Thyroid gland (tissue), 4 donors: ENCODE measurements around the gene APCDD1L.

Experiments used
- POLR2A ChIP-seq, 2 donors: fragments of 450-650 bp; IDR thresholded peaks; one replicate each; pipeline ENCODE4 v1.6.1; 2017; ENCODE audit warnings: antibody characterized with exemption in 2 of 2, mild to moderate bottlenecking in 2 of 2, moderate library complexity in 1 of 2
- TF ChIP-seq, protein P1 (sequence below), 6 experiments: fragments of 200-600 bp in 3 of 6; fragments of 450-650 bp in 3 of 6; sonication (generic) in 3 of 6; IDR thresholded peaks; one replicate each; pipeline ENCODE4 v1.5.1; 2016 to 2019; ENCODE audit warnings: antibody characterized with exemption in 6 of 6, mild to moderate bottlenecking in 2 of 6, inconsistent platforms in 1 of 6, moderate library complexity in 1 of 6

DNA sequence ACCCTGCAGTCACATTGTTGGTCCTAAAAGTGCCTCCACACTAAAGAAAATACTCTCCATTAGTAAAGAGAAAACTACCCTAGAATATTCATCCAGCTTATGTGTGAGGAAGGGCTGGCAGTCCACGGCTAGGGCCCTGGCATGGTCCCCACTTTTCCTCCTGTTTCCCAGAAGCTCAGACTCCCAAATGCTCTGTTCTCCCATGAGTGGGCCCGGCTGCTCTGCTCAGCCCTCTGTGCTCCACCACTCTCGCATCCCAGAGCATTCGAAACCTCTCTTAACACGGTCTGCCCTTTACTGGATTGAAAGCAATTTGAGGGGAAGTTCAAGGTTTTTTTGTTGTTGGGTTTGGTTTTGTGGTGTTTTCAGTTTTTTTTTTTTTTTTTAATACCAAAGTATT is 61.8 kb downstream of the APCDD1L start:
- TF ChIP-seq, protein P1, sequence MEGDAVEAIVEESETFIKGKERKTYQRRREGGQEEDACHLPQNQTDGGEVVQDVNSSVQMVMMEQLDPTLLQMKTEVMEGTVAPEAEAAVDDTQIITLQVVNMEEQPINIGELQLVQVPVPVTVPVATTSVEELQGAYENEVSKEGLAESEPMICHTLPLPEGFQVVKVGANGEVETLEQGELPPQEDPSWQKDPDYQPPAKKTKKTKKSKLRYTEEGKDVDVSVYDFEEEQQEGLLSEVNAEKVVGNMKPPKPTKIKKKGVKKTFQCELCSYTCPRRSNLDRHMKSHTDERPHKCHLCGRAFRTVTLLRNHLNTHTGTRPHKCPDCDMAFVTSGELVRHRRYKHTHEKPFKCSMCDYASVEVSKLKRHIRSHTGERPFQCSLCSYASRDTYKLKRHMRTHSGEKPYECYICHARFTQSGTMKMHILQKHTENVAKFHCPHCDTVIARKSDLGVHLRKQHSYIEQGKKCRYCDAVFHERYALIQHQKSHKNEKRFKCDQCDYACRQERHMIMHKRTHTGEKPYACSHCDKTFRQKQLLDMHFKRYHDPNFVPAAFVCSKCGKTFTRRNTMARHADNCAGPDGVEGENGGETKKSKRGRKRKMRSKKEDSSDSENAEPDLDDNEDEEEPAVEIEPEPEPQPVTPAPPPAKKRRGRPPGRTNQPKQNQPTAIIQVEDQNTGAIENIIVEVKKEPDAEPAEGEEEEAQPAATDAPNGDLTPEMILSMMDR (IDR thresholded peaks at IDR 0.05): no peak
- TF ChIP-seq POLR2A (IDR thresholded peaks at IDR 0.05): no peak
